Right kidney (tissue), 1 donor: ENCODE results near the gene ONECUT3.
"Not testable (repeated sequence)": the region's sequence is repeated elsewhere in the genome, so short reads cannot be mapped to it uniquely, and the experiment has no call there.

Experiments
- DNase-seq: peaks from one replicate; pipeline ENCODE4 v3.0.0-alpha.2; 2016

ONECUT3 gene

GRCh38 chr19:1794424-1795172 is 41.3 kb downstream of the ONECUT3 start:
- DNase-seq = no peak

DNA sequence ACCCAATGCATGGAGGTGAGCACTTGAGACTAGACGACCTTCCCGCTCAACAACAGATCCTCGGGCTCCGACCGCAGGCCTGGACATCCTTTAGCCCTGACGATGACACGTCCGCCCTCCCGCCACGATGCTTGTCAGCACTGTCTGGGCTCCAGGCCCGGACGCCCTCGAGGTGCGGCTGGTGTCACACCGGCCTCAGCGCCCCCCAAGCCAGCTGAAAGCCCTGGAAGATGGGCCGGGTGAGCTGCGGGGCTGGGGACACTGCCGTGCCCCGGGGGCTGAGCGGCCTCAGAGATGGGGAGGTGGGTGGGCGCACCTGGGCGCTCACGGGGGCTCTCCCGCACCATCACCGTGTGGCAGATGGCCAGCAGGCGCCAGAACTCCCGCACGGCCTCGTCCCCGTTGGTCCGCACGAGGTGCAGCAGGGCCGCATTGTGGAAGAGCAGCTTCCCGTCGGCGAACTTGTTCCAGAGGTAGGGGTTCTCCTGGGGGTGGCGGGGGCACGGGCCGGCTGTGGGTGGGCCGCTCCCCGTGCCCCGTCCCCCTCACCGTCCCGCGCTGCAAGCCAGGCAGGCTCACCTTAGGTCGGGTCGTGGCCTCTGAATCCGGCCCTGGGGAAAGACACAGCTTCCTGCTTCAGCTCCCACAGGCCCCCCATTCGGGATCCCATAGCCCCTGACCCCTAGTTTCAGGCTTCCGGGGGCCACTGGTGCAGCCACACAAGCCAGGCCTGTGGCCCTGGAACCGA is 43.3 kb downstream of the ONECUT3 start:
- no peak for DNase-seq

DNA sequence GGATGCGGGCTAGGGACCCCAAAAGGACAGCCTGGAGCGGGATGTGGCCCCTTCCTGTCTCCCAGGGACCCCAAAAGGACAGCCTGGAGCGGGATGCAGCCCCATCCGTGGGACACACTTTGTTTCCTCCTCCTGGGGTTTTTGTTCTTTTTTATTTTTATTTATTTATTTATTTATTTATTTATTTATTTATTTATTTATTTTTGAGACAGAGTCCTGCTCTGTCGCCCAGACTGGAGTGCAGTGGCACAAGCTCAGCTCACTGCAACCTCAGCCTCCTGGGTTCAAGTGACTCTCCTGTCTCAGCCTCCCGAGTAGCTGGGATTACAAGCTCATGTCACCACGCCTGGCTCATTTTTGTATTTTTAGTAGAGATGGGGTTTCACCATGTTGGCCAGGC is 44.0 kb downstream of the ONECUT3 start:
- not testable (repeated sequence) for DNase-seq

- DNase-seq = no peak
These were observed 46.5 kb downstream of the ONECUT3 start for GRCh38 chr19:1799695-1800342.

GRCh38 chr19:1804858-1805257 is 51.6 kb downstream of the ONECUT3 start:
- DNase-seq = no peak

DNA sequence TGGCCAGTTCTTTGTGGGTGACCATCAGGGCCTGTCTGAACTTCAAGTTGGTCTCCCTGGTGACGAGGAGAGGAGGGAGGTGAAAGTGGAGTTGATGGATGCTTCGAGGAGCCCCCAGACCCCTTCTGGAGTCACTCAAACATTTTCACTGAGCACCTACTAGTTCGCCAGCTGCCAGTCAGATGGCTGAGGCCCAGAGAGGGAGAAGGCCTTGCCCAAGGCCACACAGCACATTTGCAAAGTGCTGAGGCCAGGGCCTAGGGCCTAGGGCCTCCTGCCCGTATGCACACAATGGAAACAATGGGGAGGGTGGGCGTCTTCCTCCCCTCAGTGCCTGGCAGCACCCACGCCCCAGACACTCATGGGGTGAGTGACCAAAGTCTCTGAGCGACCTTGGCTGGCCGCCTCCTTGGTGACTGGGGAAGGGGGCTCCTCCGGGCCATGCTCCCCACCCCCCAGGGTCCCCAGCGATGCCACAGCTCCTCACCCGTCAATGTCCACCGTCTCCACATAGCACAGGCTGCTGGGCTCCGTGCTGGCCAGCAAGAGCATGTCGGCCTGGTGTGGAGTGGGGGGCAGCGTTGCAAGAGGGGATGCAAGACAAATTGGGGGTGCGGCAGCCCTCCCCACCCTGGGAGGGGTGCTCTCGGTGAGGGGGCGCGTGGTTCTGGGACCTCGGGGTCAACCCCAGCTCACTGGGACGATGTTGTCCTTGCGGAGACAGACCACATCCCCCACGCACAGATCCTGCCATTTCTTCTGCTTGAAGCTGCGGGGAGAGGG is 52.3 kb downstream of the ONECUT3 start:
- no peak for DNase-seq

GRCh38 chr19:1806184-1807029 is 53.1 kb downstream of the ONECUT3 start:
- DNase-seq = no peak

GRCh38 chr19:1807030-1807694 is 53.9 kb downstream of the ONECUT3 start:
- no peak for DNase-seq

DNA sequence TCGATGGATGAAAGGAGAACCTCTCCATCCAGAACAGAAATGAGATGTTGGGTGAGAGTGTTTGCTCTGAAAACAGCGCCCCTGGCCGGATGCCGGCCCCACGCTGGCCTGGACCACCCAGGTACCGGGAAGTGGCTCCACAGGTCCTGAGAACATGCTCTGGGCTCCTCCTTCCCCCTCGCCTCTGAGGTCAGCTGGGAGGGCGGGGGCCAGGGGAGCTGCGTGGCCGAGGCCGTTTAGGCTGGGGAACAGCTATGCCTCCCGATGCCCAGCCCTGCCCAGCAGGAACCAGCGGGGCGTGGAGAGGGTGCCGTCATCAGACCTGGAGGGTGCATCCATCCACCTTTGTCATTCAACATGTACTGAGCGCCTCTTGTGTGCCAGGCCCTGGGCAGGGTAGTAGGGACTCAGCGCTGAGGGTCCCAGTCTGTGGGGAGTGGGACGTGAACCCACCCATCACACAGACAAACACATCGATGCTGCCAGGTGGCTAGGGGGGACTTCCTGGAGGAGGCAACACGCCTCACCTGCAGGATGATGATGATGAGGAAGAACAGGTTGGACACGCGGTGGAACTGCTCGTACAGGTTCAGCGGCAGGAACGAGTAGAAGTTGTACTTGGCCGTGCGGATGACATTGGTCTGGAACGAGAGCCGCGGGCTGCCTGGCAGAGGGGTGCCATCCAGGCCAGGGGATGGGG is 54.5 kb downstream of the ONECUT3 start:
- DNase-seq = no peak

DNA sequence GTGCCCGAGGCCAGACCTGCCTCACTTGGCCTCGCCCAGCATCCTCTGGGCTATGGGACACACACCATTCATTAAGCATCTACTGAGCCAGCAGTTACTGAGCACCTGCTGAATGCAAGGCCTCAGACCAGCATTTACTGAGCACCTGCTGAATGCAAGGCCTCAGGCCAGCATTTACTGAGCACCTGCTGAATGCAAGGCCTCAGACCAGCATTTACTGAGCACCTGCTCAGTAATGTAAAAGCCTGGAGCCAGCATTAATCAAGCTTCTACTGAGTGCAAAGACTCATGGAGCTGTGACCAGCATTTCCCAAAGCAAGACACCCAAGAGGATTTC is 55.1 kb downstream of the ONECUT3 start:
- DNase-seq = no peak

- DNase-seq = no peak
These were observed 56.4 kb downstream of the ONECUT3 start for GRCh38 chr19:1809678-1810077.

DNA sequence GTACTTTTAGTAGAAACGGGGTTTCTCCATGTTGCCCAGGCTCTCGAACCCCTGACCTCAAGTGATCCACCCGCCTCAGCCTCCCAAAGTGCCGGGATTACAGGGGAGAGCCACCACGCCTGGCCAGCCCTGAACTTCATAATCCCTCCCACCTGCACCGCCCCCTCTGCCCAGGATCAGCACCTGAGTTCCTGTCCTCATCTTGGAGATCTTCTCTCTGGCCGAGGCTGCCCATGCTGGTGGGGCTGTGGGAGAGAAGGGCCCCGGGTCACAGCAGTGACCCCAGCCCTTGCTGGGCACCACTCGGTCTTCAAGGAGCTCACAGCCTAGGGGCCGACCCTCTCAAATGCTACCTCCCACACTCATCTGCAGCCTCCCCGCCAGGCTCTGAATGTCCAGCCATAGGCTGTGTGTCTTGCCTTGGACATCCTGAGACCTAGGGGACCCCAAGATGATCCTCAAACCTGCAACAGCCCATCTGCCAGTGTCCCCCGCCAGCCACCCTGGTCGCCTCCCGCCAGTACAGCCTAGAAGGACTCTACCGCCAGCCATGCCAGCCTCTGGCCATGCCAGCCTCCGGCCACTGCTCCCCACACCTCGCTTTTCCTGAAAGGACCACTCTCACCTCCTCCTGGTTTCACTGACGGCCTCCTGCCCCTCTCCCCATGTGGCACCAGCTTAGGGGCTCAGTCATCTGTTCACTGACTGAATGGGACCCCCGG is 57.3 kb downstream of the ONECUT3 start:
- DNase-seq = no peak

GRCh38 chr19:1811472-1811894 is 58.2 kb downstream of the ONECUT3 start:
- DNase-seq = no peak

GRCh38 chr19:1811942-1812425 is 58.7 kb downstream of the ONECUT3 start, which contains the start of gene ATP8B3:
TSS of gene ATP8B3 (minus strand) at chr19:1812276. CDS start at chr19:1811736, 540 bp downstream.
- DNase-seq = no peak

- peak; percentile 86 for DNase-seq
These were observed 59.3 kb downstream of the ONECUT3 start for GRCh38 chr19:1812426-1813191.

DNA sequence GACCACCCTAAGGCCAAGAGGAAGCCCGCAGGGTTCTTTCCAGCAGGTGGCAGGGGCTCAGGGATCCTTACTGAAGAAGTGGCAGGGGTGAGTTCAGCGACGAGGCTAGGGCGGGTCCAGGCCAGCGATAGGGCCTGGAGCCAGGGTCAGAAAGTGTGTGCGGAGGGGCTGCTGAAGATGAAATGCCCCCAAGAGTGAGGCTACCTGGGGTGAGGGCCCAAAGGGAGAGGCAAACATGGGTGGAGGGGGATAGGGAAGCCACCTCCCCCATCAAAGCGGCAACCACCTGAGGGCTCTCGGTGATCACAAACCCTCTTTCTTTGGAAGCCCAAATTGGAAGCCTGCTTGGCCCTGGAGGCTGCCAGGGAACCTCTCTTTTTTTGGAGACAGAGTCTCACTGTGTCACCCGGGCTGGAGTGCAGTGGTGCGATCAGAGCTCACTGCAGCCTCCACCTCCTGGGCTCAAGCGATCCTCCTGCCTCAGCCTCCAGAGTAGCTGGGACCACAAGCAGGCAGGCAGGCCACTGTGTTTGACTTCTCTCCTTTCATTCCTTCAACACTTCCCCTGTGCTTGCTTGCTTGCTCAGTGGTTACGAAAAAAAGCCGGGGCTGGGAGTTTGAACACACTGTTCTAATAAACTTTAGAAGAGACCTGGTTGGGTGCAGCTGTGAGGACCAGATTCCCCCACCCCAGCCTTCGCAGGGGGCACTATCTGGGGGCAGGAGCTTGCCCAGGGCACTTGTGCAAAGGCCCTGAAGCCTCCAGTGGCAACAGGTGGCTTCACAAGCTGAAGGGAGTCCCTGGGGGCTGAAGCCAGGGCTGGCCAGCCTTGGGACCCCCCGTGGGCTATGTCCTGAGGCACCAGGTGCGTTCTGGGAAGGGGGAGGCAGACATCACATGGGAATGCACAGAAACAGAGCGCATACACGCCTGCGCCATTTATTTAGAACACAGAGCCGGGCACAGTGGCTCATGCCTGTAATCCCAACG is 60.2 kb downstream of the ONECUT3 start:
- DNase-seq = no peak

DNA sequence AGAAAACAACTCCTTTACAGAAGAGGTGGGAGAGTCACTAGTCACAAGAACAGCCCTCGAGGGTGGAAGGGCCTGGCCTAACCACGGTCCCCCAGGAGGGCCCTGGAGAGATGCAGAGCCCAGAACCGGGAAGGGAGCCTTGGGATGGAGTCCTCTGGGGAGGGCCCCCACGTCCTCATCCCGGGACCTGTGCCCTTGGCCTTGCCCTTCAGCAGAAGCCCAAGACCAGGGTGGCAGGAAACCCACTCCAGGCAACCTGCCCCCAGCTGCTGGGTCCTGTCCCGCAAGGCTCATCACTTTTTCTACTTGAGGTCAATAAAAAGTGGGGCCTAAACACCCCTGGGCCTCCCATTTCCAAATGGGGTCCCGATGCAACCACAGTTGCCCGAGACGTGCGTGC is 61.1 kb downstream of the ONECUT3 start:
- no peak for DNase-seq
